Measurements from ENCODE around the gene CGA.

Gene CGA

DNA sequence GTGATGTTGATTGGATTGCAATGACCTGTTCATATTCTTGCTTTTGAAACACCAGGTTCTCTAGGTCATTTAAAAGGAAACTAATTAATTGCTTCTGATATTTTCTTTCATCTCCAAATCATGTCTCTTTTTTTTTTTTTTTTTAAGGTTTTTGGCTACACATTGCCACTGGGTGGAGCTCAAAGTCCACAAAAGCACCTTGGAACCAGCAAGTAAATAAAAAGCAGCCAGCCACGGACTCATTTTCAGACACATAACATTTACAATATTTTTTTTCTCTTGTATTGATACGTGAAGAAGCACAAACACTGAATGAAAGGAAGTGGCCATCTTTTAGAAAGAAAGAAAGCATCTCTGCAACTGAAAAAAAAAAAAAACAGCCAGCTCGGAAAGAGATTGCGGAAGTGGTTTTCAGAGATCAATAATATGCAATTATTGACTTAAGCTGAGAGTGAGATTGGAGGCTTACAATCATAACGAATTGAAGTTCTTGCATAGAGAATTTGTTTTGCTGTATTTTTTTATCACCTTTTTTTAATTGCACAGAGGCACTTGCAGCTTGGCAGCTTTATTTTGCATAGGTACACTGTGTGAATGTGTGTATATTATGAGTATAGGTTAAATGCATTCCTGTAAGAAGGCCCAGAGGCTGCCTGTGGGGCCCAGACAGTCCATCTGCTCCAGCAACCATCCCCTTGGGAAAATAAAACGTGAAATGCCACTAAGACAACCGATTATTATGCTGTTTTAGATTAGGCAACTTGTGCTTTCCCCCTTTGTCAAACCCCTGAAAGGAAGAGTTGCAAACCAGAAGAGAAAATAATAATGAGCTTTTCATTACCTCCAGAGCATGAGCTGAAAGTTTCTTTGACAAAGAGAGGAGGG lies 28.2 kb downstream of the CGA start:
- Histone ChIP-seq H3K14ac (ENCODE audit: low read length in 2 of 2) (no peak overlapping the region), H3K79me1 (replicated peaks; ENCODE audit: low read length, poor library complexity, severe bottlenecking) (no peaks in the 10 kb centered on the region), H3K4me2 (ENCODE audit: low read length, poor library complexity, severe bottlenecking) (no peak overlapping the region), H2AFZ (ENCODE audit: low read depth, low read length) (no peak overlapping the region), H3K4me1 (ENCODE audit: control insufficient read depth, insufficient read depth, low read depth, low read length) (no peaks in the 10 kb centered on the region), H3K27ac (ENCODE audit: low read length, poor library complexity, severe bottlenecking) (no peak overlapping the region), H2BK12ac (ENCODE audit: low read length in 2 of 2) (no peak overlapping the region), H4K91ac (ENCODE audit: low read length) (no peak overlapping the region), H3K4me3 (ENCODE audit: insufficient read depth in 1 of 2, low read depth in 1 of 2, low read length in 2 of 2) (no peak overlapping the region), H3K4ac (ENCODE audit: low read depth in 1 of 2, low read length in 2 of 2) (no peak overlapping the region), H2BK15ac (ENCODE audit: low read depth, poor library complexity, severe bottlenecking) (no peak overlapping the region), H3K9ac (ENCODE audit: low read length) (peak overlapping the region; percentile 75), H2BK5ac (ENCODE audit: low read depth, low read length, poor library complexity, severe bottlenecking) (no peak overlapping the region), H3K18ac (ENCODE audit: low read depth in 1 of 2, low read length in 2 of 2) (no peak overlapping the region), H4K8ac (ENCODE audit: low read length) (no peak overlapping the region), H3K23ac (ENCODE audit: low read length in 2 of 2) (no peak overlapping the region), H3K27me3 (ENCODE audit: control insufficient read depth in 1 of 2, insufficient read depth in 1 of 2, low read length in 2 of 2) (peaks cover 6 to 27% of the 10 kb centered on the region in 2 experiments), H2BK120ac (ENCODE audit: low read depth, low read length) (no peak overlapping the region), H3K9me3 (ENCODE audit: control insufficient read depth, low read length) (no peaks in the 10 kb centered on the region), H3K36me3 (ENCODE audit: control insufficient read depth in 1 of 2, insufficient read depth in 2 of 2, low read depth in 1 of 2, low read length in 2 of 2) (no peaks in the 10 kb centered on the region), H2AK5ac (ENCODE audit: low read length, severe bottlenecking) (no peak overlapping the region)
- DNase-seq: peak; percentile 61
- 47% methylated on average over 4 of the region's 7 CpGs for WGBS

DNA sequence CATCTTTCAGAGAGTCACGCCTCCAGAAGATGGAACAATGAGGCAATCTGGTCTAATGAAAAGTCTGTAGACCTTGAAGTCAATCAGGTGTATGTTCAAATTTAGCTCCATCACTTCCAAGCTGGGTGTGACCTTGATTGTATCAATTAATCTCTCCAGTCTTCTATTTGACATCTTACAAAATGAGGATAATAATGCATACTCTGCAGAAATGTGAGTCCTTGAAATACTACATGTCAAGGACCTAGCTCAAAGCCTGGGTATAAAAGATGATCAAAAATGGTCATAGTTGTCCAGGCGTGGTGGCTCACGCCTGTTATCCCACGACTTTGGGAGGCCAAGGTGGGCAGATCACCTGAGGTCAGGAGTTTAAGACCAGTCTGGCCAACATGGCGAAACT lies 29.8 kb downstream of the CGA start:
- Histone ChIP-seq H3K4ac (ENCODE audit: low read depth in 1 of 2, low read length in 2 of 2) (no peak overlapping the region), H2BK12ac (ENCODE audit: low read length in 2 of 2) (no peak overlapping the region), H4K8ac (ENCODE audit: low read length) (no peak overlapping the region), H3K36me3 (ENCODE audit: control insufficient read depth in 1 of 2, insufficient read depth in 2 of 2, low read depth in 1 of 2, low read length in 2 of 2) (no peaks in the 10 kb centered on the region), H3K4me1 (ENCODE audit: control insufficient read depth, insufficient read depth, low read depth, low read length) (no peaks in the 10 kb centered on the region), H2BK15ac (ENCODE audit: low read depth, poor library complexity, severe bottlenecking) (no peak overlapping the region), H2BK120ac (ENCODE audit: low read depth, low read length) (no peak overlapping the region), H3K27ac (ENCODE audit: low read length, poor library complexity, severe bottlenecking) (no peak overlapping the region), H3K9ac (ENCODE audit: low read length) (no peak overlapping the region), H3K23ac (ENCODE audit: low read length in 2 of 2) (no peak overlapping the region), H2AK5ac (ENCODE audit: low read length, severe bottlenecking) (no peak overlapping the region), H2BK5ac (ENCODE audit: low read depth, low read length, poor library complexity, severe bottlenecking) (no peak overlapping the region), H3K79me1 (replicated peaks; ENCODE audit: low read length, poor library complexity, severe bottlenecking) (no peaks in the 10 kb centered on the region), H3K4me3 (ENCODE audit: insufficient read depth in 1 of 2, low read depth in 1 of 2, low read length in 2 of 2) (no peak overlapping the region), H3K18ac (ENCODE audit: low read depth in 1 of 2, low read length in 2 of 2) (no peak overlapping the region), H3K14ac (ENCODE audit: low read length in 2 of 2) (no peak overlapping the region), H2AFZ (ENCODE audit: low read depth, low read length) (no peak overlapping the region), H3K9me3 (ENCODE audit: control insufficient read depth, low read length) (no peaks in the 10 kb centered on the region), H4K91ac (ENCODE audit: low read length) (no peak overlapping the region), H3K4me2 (ENCODE audit: low read length, poor library complexity, severe bottlenecking) (no peak overlapping the region), H3K27me3 (ENCODE audit: control insufficient read depth in 1 of 2, insufficient read depth in 1 of 2, low read length in 2 of 2) (peaks cover 9 to 21% of the 10 kb centered on the region in 2 experiments)
- DNase-seq: no peak
- 78% methylated on average over 4 of the region's 5 CpGs for WGBS

- no peak for DNase-seq
- no peak overlapping the region for H3K9ac ChIP-seq (ENCODE audit: low read length)
- no peak overlapping the region for H2BK120ac ChIP-seq (ENCODE audit: low read depth, low read length)
- peaks cover 12 to 17% of the 10 kb centered on the region in 2 experiments for H3K27me3 ChIP-seq (ENCODE audit: control insufficient read depth in 1 of 2, insufficient read depth in 1 of 2, low read length in 2 of 2)
- H3K9me3 ChIP-seq (ENCODE audit: control insufficient read depth, low read length): no peaks in the 10 kb centered on the region
- no peaks in the 10 kb centered on the region for H3K79me1 ChIP-seq (replicated peaks; ENCODE audit: low read length, poor library complexity, severe bottlenecking)
- H2BK15ac ChIP-seq (ENCODE audit: low read depth, poor library complexity, severe bottlenecking): no peak overlapping the region
- H3K27ac ChIP-seq (ENCODE audit: low read length, poor library complexity, severe bottlenecking): no peak overlapping the region
- H3K4me2 ChIP-seq (ENCODE audit: low read length, poor library complexity, severe bottlenecking): no peak overlapping the region
- H3K18ac ChIP-seq (ENCODE audit: low read depth in 1 of 2, low read length in 2 of 2): no peak overlapping the region
- no peak overlapping the region for H3K14ac ChIP-seq (ENCODE audit: low read length in 2 of 2)
- 94% methylated on average over 15 of the region's 18 CpGs for whole genome bisulfite sequencing
- H4K8ac ChIP-seq (ENCODE audit: low read length): no peak overlapping the region
- H3K4ac ChIP-seq (ENCODE audit: low read depth in 1 of 2, low read length in 2 of 2): no peak overlapping the region
- no peak overlapping the region for H2BK5ac ChIP-seq (ENCODE audit: low read depth, low read length, poor library complexity, severe bottlenecking)
- H2AK5ac ChIP-seq (ENCODE audit: low read length, severe bottlenecking): no peak overlapping the region
- no peak overlapping the region for H4K91ac ChIP-seq (ENCODE audit: low read length)
- H2BK12ac ChIP-seq (ENCODE audit: low read length in 2 of 2): no peak overlapping the region
- H3K4me3 ChIP-seq (ENCODE audit: insufficient read depth in 1 of 2, low read depth in 1 of 2, low read length in 2 of 2): no peak overlapping the region
- no peaks in the 10 kb centered on the region for H3K36me3 ChIP-seq (ENCODE audit: control insufficient read depth in 1 of 2, insufficient read depth in 2 of 2, low read depth in 1 of 2, low read length in 2 of 2)
- H2AFZ ChIP-seq (ENCODE audit: low read depth, low read length): no peak overlapping the region
- no peak overlapping the region for H3K23ac ChIP-seq (ENCODE audit: low read length in 2 of 2)
- no peaks in the 10 kb centered on the region for H3K4me1 ChIP-seq (ENCODE audit: control insufficient read depth, insufficient read depth, low read depth, low read length)
Observed at GRCh38 chr6:87059943-87060342, 35.0 kb downstream of the CGA start.

- Histone ChIP-seq H3K27me3 (ENCODE audit: control insufficient read depth in 1 of 2, insufficient read depth in 1 of 2, low read length in 2 of 2) (peaks cover 3 to 5% of the 10 kb centered on the region in 2 experiments), H3K14ac (ENCODE audit: low read length in 2 of 2) (no peak overlapping the region), H2BK5ac (ENCODE audit: low read depth, low read length, poor library complexity, severe bottlenecking) (no peak overlapping the region), H2AK5ac (ENCODE audit: low read length, severe bottlenecking) (no peak overlapping the region), H2BK15ac (ENCODE audit: low read depth, poor library complexity, severe bottlenecking) (no peak overlapping the region), H3K27ac (ENCODE audit: low read length, poor library complexity, severe bottlenecking) (no peak overlapping the region), H2AFZ (ENCODE audit: low read depth, low read length) (no peak overlapping the region), H3K23ac (ENCODE audit: low read length in 2 of 2) (no peak overlapping the region), H3K4ac (ENCODE audit: low read depth in 1 of 2, low read length in 2 of 2) (no peak overlapping the region), H2BK120ac (ENCODE audit: low read depth, low read length) (no peak overlapping the region), H2BK12ac (ENCODE audit: low read length in 2 of 2) (no peak overlapping the region), H4K8ac (ENCODE audit: low read length) (no peak overlapping the region), H3K79me1 (replicated peaks; ENCODE audit: low read length, poor library complexity, severe bottlenecking) (no peaks in the 10 kb centered on the region), H3K36me3 (ENCODE audit: control insufficient read depth in 1 of 2, insufficient read depth in 2 of 2, low read depth in 1 of 2, low read length in 2 of 2) (no peaks in the 10 kb centered on the region), H3K4me1 (ENCODE audit: control insufficient read depth, insufficient read depth, low read depth, low read length) (no peaks in the 10 kb centered on the region), H3K18ac (ENCODE audit: low read depth in 1 of 2, low read length in 2 of 2) (no peak overlapping the region), H3K9ac (ENCODE audit: low read length) (no peak overlapping the region), H3K4me2 (ENCODE audit: low read length, poor library complexity, severe bottlenecking) (no peak overlapping the region), H3K4me3 (ENCODE audit: insufficient read depth in 1 of 2, low read depth in 1 of 2, low read length in 2 of 2) (no peak overlapping the region), H3K9me3 (ENCODE audit: control insufficient read depth, low read length) (no peaks in the 10 kb centered on the region), H4K91ac (ENCODE audit: low read length) (no peak overlapping the region)
- DNase-seq: no peak
- 93% methylated on average over 1 of the region's 3 CpGs for WGBS
Observed at GRCh38 chr6:87054143-87054833, 40.6 kb downstream of the CGA start.
